ENCODE results near the gene LSM4.

The LSM4 gene

DNA sequence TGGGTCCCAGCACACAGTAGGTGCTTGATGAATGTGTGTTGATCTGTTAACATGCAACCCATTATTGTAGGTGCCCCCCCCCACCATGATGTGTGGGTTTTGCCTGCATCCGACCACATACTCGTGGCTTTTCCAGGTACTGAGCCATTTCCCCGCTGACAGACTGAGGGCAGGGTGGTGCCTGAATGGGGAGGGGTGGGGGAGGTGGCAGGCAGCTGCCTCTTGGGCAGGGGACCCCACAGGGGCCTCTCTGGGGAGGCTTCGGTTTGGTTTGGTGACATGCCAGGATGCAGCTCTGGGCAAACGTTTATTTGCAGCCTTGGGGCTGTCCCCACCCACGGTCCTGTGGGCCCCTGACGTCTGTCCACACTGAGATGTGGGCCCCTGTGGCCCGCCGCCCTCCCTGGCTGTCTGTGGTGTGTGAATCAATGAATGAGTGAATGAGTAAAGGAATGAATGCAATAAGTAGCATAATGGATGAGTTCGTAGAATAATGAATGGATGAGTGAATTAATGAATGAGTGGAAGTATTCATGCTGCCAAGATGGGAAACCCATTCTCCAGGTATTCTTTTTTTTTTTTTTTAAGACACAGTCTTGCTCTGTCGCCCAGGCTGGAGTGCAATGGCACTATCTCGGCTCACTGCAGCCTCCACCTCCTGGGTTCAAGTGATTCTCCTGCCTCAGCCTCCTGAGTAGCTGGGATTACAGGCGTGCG is 32.4 kb downstream of the LSM4 start:
- Histone ChIP-seq H3K9me3 (no peaks in the 10 kb centered on the region), H3K4me1 (peaks cover 20% of the 10 kb centered on the region), H3K27me3 (no peaks in the 10 kb centered on the region), H3K4me3 (ENCODE audit: low read depth, low read length) (no peak overlapping the region), H3K36me3 (no peaks in the 10 kb centered on the region)
- DNase-seq = no peak
- TF ChIP-seq, protein P1, sequence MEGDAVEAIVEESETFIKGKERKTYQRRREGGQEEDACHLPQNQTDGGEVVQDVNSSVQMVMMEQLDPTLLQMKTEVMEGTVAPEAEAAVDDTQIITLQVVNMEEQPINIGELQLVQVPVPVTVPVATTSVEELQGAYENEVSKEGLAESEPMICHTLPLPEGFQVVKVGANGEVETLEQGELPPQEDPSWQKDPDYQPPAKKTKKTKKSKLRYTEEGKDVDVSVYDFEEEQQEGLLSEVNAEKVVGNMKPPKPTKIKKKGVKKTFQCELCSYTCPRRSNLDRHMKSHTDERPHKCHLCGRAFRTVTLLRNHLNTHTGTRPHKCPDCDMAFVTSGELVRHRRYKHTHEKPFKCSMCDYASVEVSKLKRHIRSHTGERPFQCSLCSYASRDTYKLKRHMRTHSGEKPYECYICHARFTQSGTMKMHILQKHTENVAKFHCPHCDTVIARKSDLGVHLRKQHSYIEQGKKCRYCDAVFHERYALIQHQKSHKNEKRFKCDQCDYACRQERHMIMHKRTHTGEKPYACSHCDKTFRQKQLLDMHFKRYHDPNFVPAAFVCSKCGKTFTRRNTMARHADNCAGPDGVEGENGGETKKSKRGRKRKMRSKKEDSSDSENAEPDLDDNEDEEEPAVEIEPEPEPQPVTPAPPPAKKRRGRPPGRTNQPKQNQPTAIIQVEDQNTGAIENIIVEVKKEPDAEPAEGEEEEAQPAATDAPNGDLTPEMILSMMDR (IDR thresholded peaks at IDR 0.05; ENCODE audit: low read depth, low read length) = no peak

DNA sequence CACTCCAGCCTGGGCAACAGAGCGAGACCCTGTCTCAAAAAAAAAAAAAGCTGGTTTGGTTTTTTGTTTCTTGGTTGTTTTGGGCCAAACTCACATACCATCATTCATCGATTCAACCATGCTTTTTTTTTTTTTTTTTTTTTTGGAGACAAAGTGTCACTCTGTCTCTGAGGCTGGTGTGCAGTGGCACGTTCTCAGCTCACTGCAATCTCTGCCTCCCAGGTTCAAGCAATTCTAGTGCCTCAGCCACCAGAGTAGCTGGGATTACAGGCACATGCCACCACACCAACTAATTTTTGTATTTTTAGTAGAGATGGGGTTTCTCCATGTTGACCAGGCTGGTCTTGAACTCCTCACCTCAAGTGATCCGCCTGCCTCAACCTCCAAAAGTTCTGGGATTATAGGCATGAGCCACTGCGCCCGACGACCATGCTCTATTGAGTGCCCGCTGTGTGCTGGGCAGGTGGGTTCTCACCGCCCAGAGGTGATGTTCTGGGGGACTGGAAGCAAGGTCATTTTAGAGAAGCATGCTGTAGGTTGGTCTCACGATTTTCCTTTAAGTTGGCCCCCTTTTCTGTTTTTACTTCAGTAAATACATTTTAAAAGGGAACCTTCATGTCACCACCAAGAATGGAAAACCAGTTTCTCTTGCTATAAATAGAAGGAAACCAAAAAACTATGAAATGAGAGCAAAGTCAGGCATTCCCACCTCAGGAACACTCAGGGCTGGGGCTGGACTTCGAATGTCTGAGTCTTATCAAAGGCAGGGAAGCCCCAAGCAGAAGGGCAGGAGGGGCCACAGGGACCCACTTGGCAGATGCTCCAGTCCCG is 33.2 kb downstream of the LSM4 start:
- no peaks in the 10 kb centered on the region for H3K27me3 ChIP-seq
- H3K9me3 ChIP-seq = no peaks in the 10 kb centered on the region
- H3K4me1 ChIP-seq = peaks cover 19% of the 10 kb centered on the region
- no peaks in the 10 kb centered on the region for H3K36me3 ChIP-seq
- TF ChIP-seq, protein P1 (IDR thresholded peaks at IDR 0.05; ENCODE audit: low read depth, low read length) = no peak
- no peak for DNase-seq
- H3K4me3 ChIP-seq (ENCODE audit: low read depth, low read length) = no peak overlapping the region

DNA sequence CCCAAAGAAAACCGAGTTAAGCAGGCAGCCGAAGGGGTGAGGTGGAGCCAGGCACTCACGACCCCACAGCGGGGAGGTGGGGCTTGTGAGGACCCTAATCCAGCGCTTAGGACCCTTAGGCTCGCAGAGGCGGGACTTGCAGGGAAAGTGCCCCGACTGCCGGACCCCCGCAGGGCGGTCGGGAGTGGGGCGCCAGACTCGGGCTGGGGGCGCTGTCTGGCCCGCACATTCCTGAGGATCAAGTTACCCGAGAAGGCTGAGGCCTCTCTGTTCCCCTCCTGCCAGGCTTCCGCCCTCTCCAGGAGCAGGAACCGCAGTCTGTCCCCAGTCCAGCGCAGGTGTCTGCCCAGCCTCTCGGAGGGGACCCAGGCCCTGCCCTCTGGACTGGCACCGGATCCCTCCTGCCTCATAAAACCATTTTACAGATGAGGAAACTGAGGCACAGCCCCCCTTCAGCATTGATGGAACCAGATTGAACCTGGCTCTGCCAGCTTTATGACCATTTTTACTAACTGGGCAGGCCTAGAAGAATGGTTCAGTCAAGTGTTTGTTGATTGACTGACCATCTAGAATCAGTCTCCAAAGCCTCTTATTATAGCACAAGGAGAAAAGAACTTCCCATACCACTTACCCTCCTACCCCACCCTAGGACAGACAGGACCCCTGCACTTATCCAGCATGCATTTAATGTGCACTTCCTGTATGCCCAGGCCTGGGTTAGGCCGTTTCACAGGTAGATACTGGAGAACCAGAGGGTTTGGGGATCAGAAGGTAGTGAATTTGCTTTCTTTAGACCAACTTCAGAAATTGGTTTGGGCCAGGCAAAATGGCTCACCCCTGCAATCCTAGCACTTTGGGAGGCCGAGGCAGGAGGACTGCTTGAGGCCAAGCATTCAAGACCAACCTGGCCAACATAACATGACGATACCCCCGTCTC is 34.8 kb downstream of the LSM4 start:
- Histone ChIP-seq H3K36me3 (no peaks in the 10 kb centered on the region), H3K4me3 (ENCODE audit: low read depth, low read length) (no peak overlapping the region), H3K27me3 (no peaks in the 10 kb centered on the region), H3K4me1 (peaks cover 6% of the 10 kb centered on the region), H3K9me3 (no peaks in the 10 kb centered on the region)
- TF ChIP-seq, protein P1 (IDR thresholded peaks at IDR 0.05; ENCODE audit: low read depth, low read length) = no peak
- DNase-seq = no peak

DNA sequence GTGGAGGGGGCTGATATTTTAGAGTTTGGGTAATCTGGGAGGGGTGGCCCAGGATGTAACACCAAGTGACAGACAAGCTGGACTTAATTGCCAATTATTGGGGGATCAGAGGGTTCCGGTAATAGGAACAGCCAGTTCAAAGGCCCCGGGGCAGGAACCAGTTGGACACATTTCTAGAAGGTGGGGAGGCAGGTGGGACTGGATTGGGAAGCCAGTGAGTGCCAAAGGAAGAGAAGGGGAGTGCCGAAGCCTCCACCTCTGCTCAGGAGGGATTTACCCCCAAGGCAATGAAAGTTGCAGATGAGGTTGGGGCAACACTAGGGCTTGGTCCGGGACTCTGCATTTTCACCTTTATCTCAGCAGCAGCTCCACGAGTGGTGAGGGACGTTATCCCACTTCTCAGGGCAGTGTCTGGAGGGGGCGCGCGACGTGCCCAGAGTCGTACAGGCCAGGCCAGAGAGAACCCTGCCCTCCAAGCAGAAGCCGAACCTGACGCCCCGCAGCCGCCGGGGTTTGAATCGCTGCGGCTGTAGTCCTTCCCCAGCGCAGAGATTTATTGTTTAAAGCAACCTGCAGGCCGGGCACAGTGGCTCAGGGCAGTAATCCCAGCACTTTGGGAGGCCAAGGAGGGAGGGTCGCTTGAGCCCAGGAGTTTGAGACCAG is 35.8 kb downstream of the LSM4 start:
- Histone ChIP-seq H3K27me3 (no peaks in the 10 kb centered on the region), H3K9me3 (no peaks in the 10 kb centered on the region), H3K4me1 (peaks cover 12% of the 10 kb centered on the region), H3K4me3 (ENCODE audit: low read depth, low read length) (no peak overlapping the region), H3K36me3 (no peaks in the 10 kb centered on the region)
- TF ChIP-seq, protein P1 (IDR thresholded peaks at IDR 0.05; ENCODE audit: low read depth, low read length) = no peak
- no peak for DNase-seq

DNA sequence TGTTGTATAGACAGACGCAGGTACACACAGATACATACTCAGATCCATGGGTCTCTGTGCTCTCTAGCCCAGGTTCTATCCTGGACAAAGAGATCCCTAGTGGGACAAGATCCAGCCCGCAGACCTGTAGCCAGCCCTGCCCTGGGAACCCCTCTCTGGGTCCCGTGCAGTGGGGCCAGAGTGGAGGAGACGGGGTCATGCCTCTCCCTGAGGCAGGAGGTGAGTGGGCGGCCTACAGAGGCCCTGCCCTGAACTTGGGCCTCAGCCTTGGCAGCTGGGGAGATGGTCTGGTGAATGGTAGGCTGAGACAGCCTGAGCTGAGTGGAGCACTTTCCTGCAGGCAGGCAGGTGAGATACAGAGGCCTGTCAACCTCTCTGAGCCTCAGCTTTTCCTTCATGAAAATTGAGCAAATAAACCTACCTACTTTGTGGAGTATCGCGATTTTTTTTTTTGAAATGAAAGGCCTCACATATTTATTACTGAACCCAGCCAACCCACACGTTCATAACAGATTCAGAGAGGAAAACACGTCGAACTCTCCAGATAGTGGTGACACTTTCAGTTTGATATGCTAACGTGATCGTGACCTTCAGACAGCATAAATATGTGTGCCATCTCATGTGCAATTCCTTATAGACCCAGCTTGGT is 38.0 kb downstream of the LSM4 start:
- DNase-seq = no peak
- no peaks in the 10 kb centered on the region for H3K27me3 ChIP-seq
- H3K9me3 ChIP-seq = no peaks in the 10 kb centered on the region
- no peak overlapping the region for H3K4me3 ChIP-seq (ENCODE audit: low read depth, low read length)
- H3K36me3 ChIP-seq = peaks cover 7% of the 10 kb centered on the region
- H3K4me1 ChIP-seq = peaks cover 9% of the 10 kb centered on the region
- TF ChIP-seq, protein P1 (IDR thresholded peaks at IDR 0.05; ENCODE audit: low read depth, low read length) = no peak

Measured in BE2C (cell line).